PC-9 (cell line): ENCODE results near the gene GPR33. TPM values are rescaled to one million over a fixed set of nuclear protein-coding genes. Genes with fewer than 3 reads are reported as not detected.
"Not testable (repeated sequence)": the region's sequence is repeated elsewhere in the genome, so short reads cannot be mapped to it uniquely, and the experiment has no call there.

ENCODE experiments used
- BruUV-seq: library from RNA; stranded (reverse); fragments of 400-500 nt; replicated peaks from 2 replicates; lab custom pipeline; 2021; lab: Mats Ljungman, UMichigan
- CTCF ChIA-PET: fragments of 300-600 bp; sonication (Branson Sonifier 250); formaldehyde crosslinking; loops from one replicate; lab custom pipeline; 2022; ENCODE audit warnings: antibody characterized with exemption; lab: Charles Lee
- POLR2A ChIA-PET: fragments of 300-600 bp; sonication (Branson Sonifier 250); formaldehyde crosslinking; loops from one replicate; lab custom pipeline; 2022; ENCODE audit warnings: antibody characterized with exemption; ENCODE audit not compliant: unreplicated experiment; lab: Charles Lee
- DNase-seq, 2 experiments: peaks; one replicate each; pipeline versions ENCODE4 v3.0.0 to v3.0.0-alpha.2; 2015 to 2022; ENCODE audit warnings: mixed read lengths in 1 of 2
- H2AFZ ChIP-seq: fragments of 200-600 bp; sonication (generic); 2 replicates; pipeline ENCODE4 v1.8.1; 2017; ENCODE audit warnings: antibody characterized with exemption
- H3F3A ChIP-seq: fragments of 200-600 bp; sonication (generic); 2 replicates; pipeline ENCODE4 v1.8.1; 2017; ENCODE audit warnings: antibody characterized with exemption, mild to moderate bottlenecking, low read depth; ENCODE audit not compliant: insufficient read depth
- H3K27ac ChIP-seq: fragments of 200-600 bp; sonication (generic); 2 replicates; pipeline ENCODE4 v1.6.1; 2016; ENCODE audit warnings: mixed run types
- H3K27me3 ChIP-seq: fragments of 200-600 bp; sonication (generic); 2 replicates; pipeline ENCODE4 v1.6.1; 2016; ENCODE audit warnings: low read depth, mixed run types; ENCODE audit not compliant: insufficient read depth
- H3K36me3 ChIP-seq: fragments of 200-600 bp; sonication (generic); 2 replicates; pipeline ENCODE4 v1.6.1; 2016; ENCODE audit warnings: low read depth, mixed run types
- H3K4me1 ChIP-seq: fragments of 200-600 bp; sonication (generic); replicated peaks from 2 replicates; pipeline ENCODE4 v1.6.1; 2016; ENCODE audit warnings: mixed run types; ENCODE audit not compliant: insufficient read depth
- H3K4me2 ChIP-seq: fragments of 200-600 bp; sonication (generic); 2 replicates; pipeline ENCODE4 v1.6.1; 2017; ENCODE audit warnings: mixed run types
- H3K4me3 ChIP-seq: fragments of 200-600 bp; sonication (generic); 2 replicates; pipeline ENCODE4 v1.6.1; 2016; ENCODE audit warnings: mixed run types
- H3K79me2 ChIP-seq: fragments of 200-600 bp; sonication (generic); 2 replicates; pipeline ENCODE4 v1.6.1; 2017; ENCODE audit warnings: low read depth, mixed run types
- H3K9me2 ChIP-seq: fragments of 200-600 bp; sonication (generic); 2 replicates; pipeline ENCODE4 v1.8.1; 2017; ENCODE audit warnings: mild to moderate bottlenecking; ENCODE audit not compliant: insufficient read depth
- H3K9me3 ChIP-seq: fragments of 200-600 bp; sonication (generic); 2 replicates; pipeline ENCODE4 v1.8.1; 2016; ENCODE audit warnings: low read depth; ENCODE audit not compliant: insufficient read depth
- H4K20me1 ChIP-seq: fragments of 200-600 bp; sonication (generic); 2 replicates; pipeline ENCODE4 v1.8.1; 2017; ENCODE audit not compliant: insufficient read depth
- CTCF ChIP-seq: fragments of 200-600 bp; sonication (generic); conservative IDR thresholded peaks from 2 replicates; pipeline ENCODE4 v1.6.1; 2017; ENCODE audit warnings: mixed run types, antibody characterized with exemption, mild to moderate bottlenecking, moderate library complexity
- EZH2 ChIP-seq: fragments of 200-600 bp; sonication (generic); IDR thresholded peaks from 2 replicates; pipeline ENCODE4 v1.8.0; 2017; ENCODE audit warnings: antibody characterized with exemption, low read depth
- intact Hi-C: fragments of 100-400 bp; cut with micrococcal nuclease; formaldehyde crosslinking; loops from one replicate; pipeline ENCODE4 v1.10.0; 2022; ENCODE audit not compliant: unreplicated experiment
- total RNA-seq: library from RNA; stranded (reverse); gene quantifications from 2 replicates; pipeline ENCODE4 v1.2.3, GENCODE V29; 2021

Gene GPR33
- total RNA-seq, 1 experiment from 2014 or later: not detected

GRCh38 chr14:31441273-31442111, 46.3 kb downstream of the GPR33 start:
- H3K27ac ChIP-seq: peak overlapping the region; percentile 58
- no peaks in the 10 kb centered on the region for H3K36me3 ChIP-seq
- POLR2A ChIA-PET: interaction anchor here (0.6 to 0.9 kb wide), 2 partner anchors 22 to 123 kb away, joined by 3 to 7 read pairs; no protein-coding TSS in a partner anchor
- intact Hi-C loops: loop anchor here (1.0 kb wide), 1 partner anchor 16 kb away; the partner anchor contains the start of gene DTD2
- peak in 1 of 2 experiments; percentile 51 for DNase-seq
- no peaks in the 10 kb centered on the region for H3K27me3 ChIP-seq
- BruUV-seq: no TSS peak
- peak overlapping the region; percentile 8; the same call in 1 of the 2 replicates for H3K4me2 ChIP-seq
- no peaks in the 10 kb centered on the region for H3F3A ChIP-seq
- no peaks in the 10 kb centered on the region for H4K20me1 ChIP-seq
- no peak overlapping the region for H2AFZ ChIP-seq
- H3K79me2 ChIP-seq: no peaks in the 10 kb centered on the region
- H3K9me3 ChIP-seq: no peaks in the 10 kb centered on the region
- peaks cover 18% of the 10 kb centered on the region for H3K4me1 ChIP-seq
- H3K4me3 ChIP-seq: no peak overlapping the region
- CTCF ChIA-PET: interaction anchor here (0.6 kb wide), 1 partner anchor 975 kb away, joined by 5 read pairs; no protein-coding TSS in a partner anchor
- no peaks in the 10 kb centered on the region for H3K9me2 ChIP-seq
- TF ChIP-seq CTCF: no peak
- no peak for TF ChIP-seq EZH2

GRCh38 chr14:31440280-31440679, 47.6 kb downstream of the GPR33 start:
- no peaks in the 10 kb centered on the region for H3K9me2 ChIP-seq
- no peak overlapping the region for H3K4me2 ChIP-seq
- intact Hi-C loops: no loop called here
- no peak for DNase-seq
- no peak overlapping the region for H2AFZ ChIP-seq
- peaks cover 12% of the 10 kb centered on the region for H3K4me1 ChIP-seq
- TF ChIP-seq EZH2 (no peak), CTCF (no peak)
- POLR2A ChIA-PET: no interaction called here
- no peaks in the 10 kb centered on the region for H3K9me3 ChIP-seq
- no peaks in the 10 kb centered on the region for H3K27me3 ChIP-seq
- CTCF ChIA-PET: no interaction called here
- H3K4me3 ChIP-seq: no peak overlapping the region
- H3K27ac ChIP-seq: no peak overlapping the region
- no peaks in the 10 kb centered on the region for H3F3A ChIP-seq
- no peaks in the 10 kb centered on the region for H3K36me3 ChIP-seq
- H3K79me2 ChIP-seq: no peaks in the 10 kb centered on the region
- no TSS peak for BruUV-seq
- no peaks in the 10 kb centered on the region for H4K20me1 ChIP-seq

- CTCF ChIA-PET: no interaction called here
- Histone ChIP-seq H3K4me1 (peaks cover 12% of the 10 kb centered on the region), H3K9me2 (no peaks in the 10 kb centered on the region), H3K4me3 (no peak overlapping the region), H3K79me2 (no peaks in the 10 kb centered on the region), H3K9me3 (no peaks in the 10 kb centered on the region), H3F3A (no peaks in the 10 kb centered on the region), H3K27me3 (no peaks in the 10 kb centered on the region), H4K20me1 (no peaks in the 10 kb centered on the region), H3K4me2 (no peak overlapping the region), H2AFZ (no peak overlapping the region), H3K36me3 (no peaks in the 10 kb centered on the region), H3K27ac (no peak overlapping the region)
- no TSS peak for BruUV-seq
- POLR2A ChIA-PET: no interaction called here
- intact Hi-C loops: no loop called here
- no peak for DNase-seq
- TF ChIP-seq EZH2 (no peak), CTCF (no peak)
Observed at GRCh38 chr14:31439561-31439960, 48.3 kb downstream of the GPR33 start.

GRCh38 chr14:31437045-31437691, 50.7 kb downstream of the GPR33 start:
- POLR2A ChIA-PET, H3K27me3 ChIP-seq, BruUV-seq: not testable (repeated sequence)

More at GRCh38 chr14:31437045-31437691, 50.7 kb downstream of the GPR33 start:
- H4K20me1 ChIP-seq, H3K9me2 ChIP-seq, H3K4me2 ChIP-seq, H3F3A ChIP-seq, H3K4me3 ChIP-seq, DNase-seq, intact Hi-C loops, H2AFZ ChIP-seq, H3K9me3 ChIP-seq, H3K27ac ChIP-seq, H3K79me2 ChIP-seq, H3K36me3 ChIP-seq: not testable (repeated sequence)
- CTCF ChIA-PET: interaction anchor here (0.7 kb wide), 1 partner anchor 18 kb away, joined by 5 read pairs; no protein-coding TSS in a partner anchor
- H3K4me1 ChIP-seq: peaks cover 11% of the 10 kb centered on the region
